Measurements from ENCODE around the gene PLEKHA5. TPM values are rescaled to one million over a fixed set of nuclear protein-coding genes. Genes with fewer than 3 reads are reported as not detected.
A peak's percentile ranks its signal among the peaks of the same experiment; 100 is the strongest.

The PLEKHA5 gene
- polyA plus RNA-seq, 3 donors: 0.35 to 0.79 (median 0.41) TPM

DNA sequence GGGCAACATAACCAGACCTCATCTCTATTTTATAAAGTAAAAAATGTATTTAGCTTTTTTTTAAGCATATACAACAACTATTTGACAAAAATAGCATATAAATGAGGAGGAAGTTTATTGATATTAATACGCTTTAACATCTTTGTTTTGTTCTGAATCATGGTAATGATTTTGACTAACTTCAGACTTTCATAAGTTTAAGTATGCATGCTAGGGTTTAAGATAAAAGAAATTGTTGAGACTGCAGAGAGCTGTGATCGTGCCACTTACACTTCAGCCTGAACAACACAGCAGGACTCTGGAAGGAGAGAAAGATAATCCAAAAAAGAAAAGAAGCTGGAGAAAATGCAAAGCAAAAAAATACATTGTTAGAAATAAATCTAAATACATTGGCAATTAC is 221.8 kb downstream of the PLEKHA5 start:
- H3K4me3 Mint-ChIP-seq: no peak overlapping the region
- no peak overlapping the region for H2AFZ ChIP-seq (ENCODE audit: insufficient read depth, low read depth, low read length, poor library complexity, severe bottlenecking)
- no peaks in the 10 kb centered on the region for H3K27me3 ChIP-seq (ENCODE audit: control insufficient read depth in 2 of 2, insufficient read depth in 2 of 2, low read length in 2 of 2)
- no peaks in the 10 kb centered on the region for H3K36me3 ChIP-seq (replicated peaks in 1 of 2; ENCODE audit: control insufficient read depth in 1 of 2, insufficient read depth in 2 of 2, low read length in 2 of 2)
- H3K9me3 ChIP-seq (replicated peaks in 1 of 2; ENCODE audit: control insufficient read depth in 1 of 2, insufficient read depth in 1 of 2, low read length in 2 of 2): peaks cover 0 to 3% of the 10 kb centered on the region in 2 donors
- WGBS (ENCODE audit: insufficient coverage): no CpG with 5 or more reads among the region's 2 CpGs
- intact Hi-C loops (cut with micrococcal nuclease): no loop called here
- no peak for TF ChIP-seq CTCF (IDR thresholded peaks at IDR 0.05)
- H3K9ac ChIP-seq (ENCODE audit: insufficient read depth, low read length, poor library complexity, severe bottlenecking): no peak overlapping the region
- no peak overlapping the region for H3K27ac ChIP-seq (ENCODE audit: low read depth in 1 of 2, low read length in 2 of 2)
- H3K4me2 ChIP-seq (replicated peaks; ENCODE audit: extremely low read depth, low read length, poor library complexity, severe bottlenecking): no peak overlapping the region
- H3K9me3 Mint-ChIP-seq: peaks cover 2 to 12% (median 5%) of the 10 kb centered on the region in 7 donors
- DNase-seq: no peak
- H4K20me1 ChIP-seq (ENCODE audit: insufficient read depth, low read length): no peaks in the 10 kb centered on the region
- no peak overlapping the region for H3K27ac Mint-ChIP-seq
- peaks cover 2 to 11% of the 10 kb centered on the region in 2 donors for H3K36me3 Mint-ChIP-seq
- no peaks in the 10 kb centered on the region for H3K4me1 Mint-ChIP-seq
- no peaks in the 10 kb centered on the region for H3K79me2 ChIP-seq (ENCODE audit: insufficient read depth, low read length)
- H3K4me3 ChIP-seq (replicated peaks in 1 of 3; ENCODE audit: low read depth in 2 of 3, low read length in 3 of 3): no peak overlapping the region
- peaks cover 0 to 2% (median 0%) of the 10 kb centered on the region in 3 donors for H3K27me3 Mint-ChIP-seq (ENCODE audit: low read depth in 3 of 3)
- H3K4me1 ChIP-seq (ENCODE audit: control insufficient read depth in 1 of 2, insufficient read depth in 2 of 2, low read length in 2 of 2): no peaks in the 10 kb centered on the region

GRCh38 chr12:19369691-19370148 is 240.2 kb downstream of the PLEKHA5 start:
- H3K9me3 Mint-ChIP-seq: peaks cover 0 to 2% (median 0%) of the 10 kb centered on the region in 7 donors
- peaks cover 7 to 8% of the 10 kb centered on the region in 2 donors for H3K36me3 Mint-ChIP-seq
- no peak for DNase-seq
- Histone ChIP-seq H3K27ac (ENCODE audit: low read depth in 1 of 2, low read length in 2 of 2) (no peak overlapping the region), H4K20me1 (ENCODE audit: insufficient read depth, low read length) (no peaks in the 10 kb centered on the region), H3K9ac (ENCODE audit: insufficient read depth, low read length, poor library complexity, severe bottlenecking) (no peak overlapping the region), H3K79me2 (ENCODE audit: insufficient read depth, low read length) (no peaks in the 10 kb centered on the region), H3K27me3 (ENCODE audit: control insufficient read depth in 2 of 2, insufficient read depth in 2 of 2, low read length in 2 of 2) (no peaks in the 10 kb centered on the region), H3K4me1 (ENCODE audit: control insufficient read depth in 1 of 2, insufficient read depth in 2 of 2, low read length in 2 of 2) (no peaks in the 10 kb centered on the region), H3K36me3 (replicated peaks in 1 of 2; ENCODE audit: control insufficient read depth in 1 of 2, insufficient read depth in 2 of 2, low read length in 2 of 2) (no peaks in the 10 kb centered on the region), H3K4me2 (replicated peaks; ENCODE audit: extremely low read depth, low read length, poor library complexity, severe bottlenecking) (no peak overlapping the region), H3K4me3 (replicated peaks in 1 of 3; ENCODE audit: low read depth in 2 of 3, low read length in 3 of 3) (no peak overlapping the region), H2AFZ (ENCODE audit: insufficient read depth, low read depth, low read length, poor library complexity, severe bottlenecking) (no peak overlapping the region), H3K9me3 (replicated peaks in 1 of 2; ENCODE audit: control insufficient read depth in 1 of 2, insufficient read depth in 1 of 2, low read length in 2 of 2) (no peaks in the 10 kb centered on the region)
- H3K27ac Mint-ChIP-seq: peak overlapping the region in 1 of 7 donors; percentile 5
- H3K4me3 Mint-ChIP-seq: no peak overlapping the region
- TF ChIP-seq CTCF (IDR thresholded peaks at IDR 0.05): no peak
- intact Hi-C loops (cut with micrococcal nuclease): no loop called here
- peaks cover 0 to 2% (median 1%) of the 10 kb centered on the region in 3 donors for H3K27me3 Mint-ChIP-seq (ENCODE audit: low read depth in 3 of 3)
- WGBS (ENCODE audit: insufficient coverage): 100% methylated on average over 6 of the region's 6 CpGs
- no peaks in the 10 kb centered on the region for H3K4me1 Mint-ChIP-seq
